A549 (cell line): ENCODE data around the gene SMAD5.

Experiments
- ESRRA ChIP-seq: fragments of 150-350 bp; IDR thresholded peaks from 2 replicates; pipeline ENCODE4 v1.6.1; 2014; ENCODE audit warnings: mild to moderate bottlenecking, low read length, borderline replicate concordance
- HDAC2 ChIP-seq: fragments of 200-600 bp; sonication (generic); IDR thresholded peaks from 2 replicates; pipeline ENCODE4 v1.6.1; 2016
- JUN ChIP-seq, 2 experiments: fragments of >200 bp; sonication (Bioruptor Twin); formaldehyde crosslinking; IDR thresholded peaks; 2 replicates in 1 of 2; 3 replicates in 1 of 2; pipeline ENCODE4 v1.6.1; 2016 to 2017
- POLR2A ChIP-seq: IDR thresholded peaks from 2 replicates; pipeline ENCODE4 v1.6.1; 2012; ENCODE audit warnings: mild to moderate bottlenecking, low read length
- RFX5 ChIP-seq: fragments of 450-650 bp; IDR thresholded peaks from 2 replicates; pipeline ENCODE4 v1.7.1; 2014; ENCODE audit warnings: antibody characterized with exemption, mild to moderate bottlenecking, moderate library complexity
- SMC3 ChIP-seq: fragments of >200 bp; sonication (Bioruptor Twin); formaldehyde crosslinking; IDR thresholded peaks from 3 replicates; pipeline ENCODE4 v1.6.1; 2018; ENCODE audit warnings: inconsistent platforms
- ZFP36 ChIP-seq: fragments of 450-650 bp; IDR thresholded peaks from 2 replicates; pipeline ENCODE4 v1.6.1; 2014; ENCODE audit warnings: borderline replicate concordance; ENCODE audit not compliant: partially characterized antibody
- TF ChIP-seq, protein P1 (sequence below): fragments of >200 bp; sonication (Bioruptor Twin); formaldehyde crosslinking; IDR thresholded peaks from 3 replicates; pipeline ENCODE4 v1.5.1; 2016
- TF ChIP-seq, protein P2 (sequence below): IDR thresholded peaks from 2 replicates; pipeline ENCODE4 v1.6.1; 2012
- TF ChIP-seq, protein P3 (sequence below): fragments of 450-650 bp; IDR thresholded peaks from 2 replicates; pipeline ENCODE4 v1.6.1; 2014; ENCODE audit warnings: antibody characterized with exemption

DNA sequence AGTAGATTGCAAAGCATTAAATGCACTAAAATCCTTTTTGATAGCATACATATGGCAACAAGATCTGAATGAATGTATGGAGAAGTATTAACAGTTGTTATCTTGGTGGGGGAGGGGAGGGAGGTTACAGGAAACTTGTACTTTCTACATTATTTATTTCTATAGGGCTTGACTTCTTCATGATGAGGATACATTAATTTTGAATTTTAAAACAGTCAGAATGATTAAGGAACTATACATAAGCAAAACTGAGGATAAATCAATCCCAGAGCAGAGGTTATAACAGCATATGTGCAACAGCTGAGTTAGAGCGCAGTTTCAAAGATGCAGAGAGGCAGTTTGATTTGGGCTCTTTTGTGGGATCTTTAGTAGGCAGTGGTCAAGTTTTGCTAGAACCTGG is 23.9 kb upstream of the SMAD5 start:
- TF ChIP-seq HDAC2 = no peak
- TF ChIP-seq, protein P1, sequence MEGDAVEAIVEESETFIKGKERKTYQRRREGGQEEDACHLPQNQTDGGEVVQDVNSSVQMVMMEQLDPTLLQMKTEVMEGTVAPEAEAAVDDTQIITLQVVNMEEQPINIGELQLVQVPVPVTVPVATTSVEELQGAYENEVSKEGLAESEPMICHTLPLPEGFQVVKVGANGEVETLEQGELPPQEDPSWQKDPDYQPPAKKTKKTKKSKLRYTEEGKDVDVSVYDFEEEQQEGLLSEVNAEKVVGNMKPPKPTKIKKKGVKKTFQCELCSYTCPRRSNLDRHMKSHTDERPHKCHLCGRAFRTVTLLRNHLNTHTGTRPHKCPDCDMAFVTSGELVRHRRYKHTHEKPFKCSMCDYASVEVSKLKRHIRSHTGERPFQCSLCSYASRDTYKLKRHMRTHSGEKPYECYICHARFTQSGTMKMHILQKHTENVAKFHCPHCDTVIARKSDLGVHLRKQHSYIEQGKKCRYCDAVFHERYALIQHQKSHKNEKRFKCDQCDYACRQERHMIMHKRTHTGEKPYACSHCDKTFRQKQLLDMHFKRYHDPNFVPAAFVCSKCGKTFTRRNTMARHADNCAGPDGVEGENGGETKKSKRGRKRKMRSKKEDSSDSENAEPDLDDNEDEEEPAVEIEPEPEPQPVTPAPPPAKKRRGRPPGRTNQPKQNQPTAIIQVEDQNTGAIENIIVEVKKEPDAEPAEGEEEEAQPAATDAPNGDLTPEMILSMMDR = no peak
- TF ChIP-seq POLR2A = no peak
- no peak for TF ChIP-seq ZFP36
- TF ChIP-seq SMC3 = no peak
- TF ChIP-seq, protein P2, sequence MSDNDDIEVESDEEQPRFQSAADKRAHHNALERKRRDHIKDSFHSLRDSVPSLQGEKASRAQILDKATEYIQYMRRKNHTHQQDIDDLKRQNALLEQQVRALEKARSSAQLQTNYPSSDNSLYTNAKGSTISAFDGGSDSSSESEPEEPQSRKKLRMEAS = no peak
- no peak for TF ChIP-seq RFX5
- TF ChIP-seq, protein P3, sequence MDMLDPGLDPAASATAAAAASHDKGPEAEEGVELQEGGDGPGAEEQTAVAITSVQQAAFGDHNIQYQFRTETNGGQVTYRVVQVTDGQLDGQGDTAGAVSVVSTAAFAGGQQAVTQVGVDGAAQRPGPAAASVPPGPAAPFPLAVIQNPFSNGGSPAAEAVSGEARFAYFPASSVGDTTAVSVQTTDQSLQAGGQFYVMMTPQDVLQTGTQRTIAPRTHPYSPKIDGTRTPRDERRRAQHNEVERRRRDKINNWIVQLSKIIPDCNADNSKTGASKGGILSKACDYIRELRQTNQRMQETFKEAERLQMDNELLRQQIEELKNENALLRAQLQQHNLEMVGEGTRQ = no peak
- no peak for TF ChIP-seq JUN (IDR thresholded peaks at IDR 0.05)
- no peak for TF ChIP-seq ESRRA
